Measurements from ENCODE around the gene SINHCAF.
"Not testable (repeated sequence)": the region's sequence is repeated elsewhere in the genome, so short reads cannot be mapped to it uniquely, and the experiment has no call there.

SINHCAF gene

DNA sequence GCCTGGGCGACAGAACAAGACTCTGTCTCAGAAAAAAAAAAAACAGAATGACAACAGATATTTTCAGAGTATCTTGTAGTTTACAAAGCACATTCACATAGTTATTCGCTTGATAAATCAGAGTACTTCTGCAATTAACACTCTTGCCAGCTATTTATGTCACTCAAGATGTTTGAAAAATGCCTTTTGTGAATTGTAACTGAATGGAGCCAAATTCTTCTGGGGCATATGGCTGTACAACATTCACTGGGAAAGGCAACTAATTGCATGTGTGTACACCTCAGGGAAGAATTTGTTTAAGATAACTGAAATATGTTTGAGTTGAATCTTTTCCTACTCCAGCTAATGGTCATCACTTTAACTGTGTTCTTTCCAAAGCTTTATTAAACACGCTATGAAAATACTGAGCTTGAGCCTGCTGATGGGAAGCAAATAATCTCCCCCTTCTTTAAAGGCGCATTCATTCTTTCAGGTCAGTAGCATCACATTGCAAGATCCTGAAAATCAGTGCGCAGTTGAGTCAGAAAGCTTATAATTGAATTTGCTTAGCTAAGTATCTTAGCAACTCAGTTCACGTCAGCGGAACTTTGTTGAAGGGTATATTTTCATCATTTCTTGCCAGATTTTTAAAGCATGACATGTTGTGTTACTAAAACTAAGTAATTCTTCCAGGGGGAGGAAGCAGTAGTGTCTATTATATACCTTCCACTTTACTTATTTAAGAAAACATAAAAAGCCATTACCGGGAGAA lies 66.6 kb downstream of the SINHCAF start:
- Histone ChIP-seq H3K79me2 (ENCODE audit: control insufficient read depth, low read length) (no peaks in the 10 kb centered on the region), H3K36me3 (ENCODE audit: control insufficient read depth, low read length) (no peaks in the 10 kb centered on the region), H3K27me3 (ENCODE audit: control insufficient read depth, low read length) (no peaks in the 10 kb centered on the region), H3K4me1 (ENCODE audit: control insufficient read depth, low read length) (no peaks in the 10 kb centered on the region), H3K4me3 (ENCODE audit: low read length) (no peak overlapping the region), H3F3A (ENCODE audit: control insufficient read depth, insufficient read depth) (peaks cover 3% of the 10 kb centered on the region; the same call in 1 of the 2 replicates), H3K4me2 (ENCODE audit: low read length) (no peak overlapping the region), H3K9me2 (replicated peaks; ENCODE audit: control insufficient read depth, low read length) (no peaks in the 10 kb centered on the region), H3K27ac (ENCODE audit: low read depth, low read length) (no peak overlapping the region), H3K9me3 (ENCODE audit: control insufficient read depth, insufficient read depth, low read length) (no peaks in the 10 kb centered on the region), H4K20me1 (ENCODE audit: control insufficient read depth, insufficient read depth, low read depth, low read length) (no peaks in the 10 kb centered on the region)
- TF ChIP-seq, protein P1, sequence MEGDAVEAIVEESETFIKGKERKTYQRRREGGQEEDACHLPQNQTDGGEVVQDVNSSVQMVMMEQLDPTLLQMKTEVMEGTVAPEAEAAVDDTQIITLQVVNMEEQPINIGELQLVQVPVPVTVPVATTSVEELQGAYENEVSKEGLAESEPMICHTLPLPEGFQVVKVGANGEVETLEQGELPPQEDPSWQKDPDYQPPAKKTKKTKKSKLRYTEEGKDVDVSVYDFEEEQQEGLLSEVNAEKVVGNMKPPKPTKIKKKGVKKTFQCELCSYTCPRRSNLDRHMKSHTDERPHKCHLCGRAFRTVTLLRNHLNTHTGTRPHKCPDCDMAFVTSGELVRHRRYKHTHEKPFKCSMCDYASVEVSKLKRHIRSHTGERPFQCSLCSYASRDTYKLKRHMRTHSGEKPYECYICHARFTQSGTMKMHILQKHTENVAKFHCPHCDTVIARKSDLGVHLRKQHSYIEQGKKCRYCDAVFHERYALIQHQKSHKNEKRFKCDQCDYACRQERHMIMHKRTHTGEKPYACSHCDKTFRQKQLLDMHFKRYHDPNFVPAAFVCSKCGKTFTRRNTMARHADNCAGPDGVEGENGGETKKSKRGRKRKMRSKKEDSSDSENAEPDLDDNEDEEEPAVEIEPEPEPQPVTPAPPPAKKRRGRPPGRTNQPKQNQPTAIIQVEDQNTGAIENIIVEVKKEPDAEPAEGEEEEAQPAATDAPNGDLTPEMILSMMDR (IDR thresholded peaks at IDR 0.05; ENCODE audit: low read depth, low read length, poor library complexity, severe bottlenecking), result no peak
- no peak for TF ChIP-seq EZH2phosphoT487 (IDR thresholded peaks at IDR 0.05; ENCODE audit: borderline replicate concordance, low read length)

DNA sequence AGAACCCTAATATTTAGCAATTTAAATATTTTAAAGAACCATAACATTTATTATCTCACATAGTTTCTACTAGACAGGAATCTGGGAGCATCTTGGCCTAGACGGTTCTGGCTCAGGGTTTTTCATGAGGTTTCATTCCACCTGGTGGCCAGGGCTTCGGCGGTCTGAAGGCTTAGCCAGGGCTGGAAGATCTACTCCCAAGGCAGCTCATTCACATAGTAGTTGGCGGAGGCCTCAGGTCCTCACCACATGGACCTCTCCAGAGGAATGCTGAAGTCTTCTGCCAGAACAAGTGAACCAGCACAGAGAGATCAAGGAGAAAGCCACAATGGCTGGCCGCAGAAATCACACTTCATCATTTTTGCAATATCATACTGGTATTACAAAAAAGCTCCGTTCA lies 68.2 kb downstream of the SINHCAF start:
- Histone ChIP-seq H3K9me3 (ENCODE audit: control insufficient read depth, insufficient read depth, low read length) (no peaks in the 10 kb centered on the region), H3K4me1 (ENCODE audit: control insufficient read depth, low read length) (peaks cover 7% of the 10 kb centered on the region), H3F3A (ENCODE audit: control insufficient read depth, insufficient read depth) (peaks cover 3% of the 10 kb centered on the region; the same call in 1 of the 2 replicates), H3K27ac (ENCODE audit: low read depth, low read length) (no peak overlapping the region), H3K9me2 (replicated peaks; ENCODE audit: control insufficient read depth, low read length) (no peaks in the 10 kb centered on the region), H3K27me3 (ENCODE audit: control insufficient read depth, low read length) (no peaks in the 10 kb centered on the region), H3K4me3 (ENCODE audit: low read length) (no peak overlapping the region), H3K79me2 (ENCODE audit: control insufficient read depth, low read length) (no peaks in the 10 kb centered on the region), H4K20me1 (ENCODE audit: control insufficient read depth, insufficient read depth, low read depth, low read length) (no peaks in the 10 kb centered on the region), H3K4me2 (ENCODE audit: low read length) (no peak overlapping the region), H3K36me3 (ENCODE audit: control insufficient read depth, low read length) (no peaks in the 10 kb centered on the region)
- no peak for TF ChIP-seq EZH2phosphoT487 (IDR thresholded peaks at IDR 0.05; ENCODE audit: borderline replicate concordance, low read length)
- TF ChIP-seq, protein P1 (IDR thresholded peaks at IDR 0.05; ENCODE audit: low read depth, low read length, poor library complexity, severe bottlenecking), result no peak

DNA sequence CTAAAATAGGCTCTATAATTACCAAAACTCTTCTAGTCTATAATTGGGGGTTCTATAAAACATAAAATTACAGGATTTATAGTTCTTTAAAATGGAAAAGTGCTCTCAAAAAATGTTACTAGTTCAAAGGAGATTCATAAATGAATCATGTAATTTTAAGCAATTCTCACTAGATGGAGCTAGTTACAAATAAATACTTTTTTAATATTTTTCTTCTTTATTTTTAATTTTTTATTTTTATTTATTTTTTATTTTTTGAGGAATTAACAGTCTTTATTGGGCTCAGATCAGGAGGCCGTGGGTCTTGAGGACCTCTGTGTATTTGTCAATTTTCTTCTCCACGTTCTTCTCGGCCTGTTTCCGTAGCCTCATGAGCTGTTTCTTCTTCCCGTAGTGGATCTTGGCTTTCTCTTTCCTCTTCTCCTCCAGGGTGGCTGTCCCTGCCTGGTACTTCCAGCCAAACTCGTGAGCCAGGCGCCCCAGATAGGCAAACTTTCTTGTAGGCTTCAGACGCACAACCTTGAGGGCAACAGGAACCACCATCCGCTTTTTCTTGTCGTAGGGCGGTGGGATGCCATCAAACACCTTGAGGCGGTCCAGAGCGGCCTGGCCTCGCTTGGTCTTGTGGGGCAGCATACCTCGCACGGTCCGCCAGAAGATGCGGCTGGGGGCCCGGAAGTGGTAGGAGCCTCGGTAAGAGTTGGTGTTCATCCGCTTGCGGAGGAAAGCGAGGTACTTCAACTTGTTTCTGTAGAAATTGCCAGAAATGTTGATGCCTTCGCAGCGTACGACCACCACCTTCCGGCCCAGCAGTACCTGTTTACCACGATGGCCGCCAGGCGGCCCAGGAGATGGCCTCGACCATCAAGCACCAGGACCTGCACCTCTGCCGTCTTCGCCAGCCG lies 74.0 kb downstream of the SINHCAF start:
- H4K20me1 ChIP-seq (ENCODE audit: control insufficient read depth, insufficient read depth, low read depth, low read length); H3F3A ChIP-seq (ENCODE audit: control insufficient read depth, insufficient read depth); H3K36me3 ChIP-seq (ENCODE audit: control insufficient read depth, low read length); H3K4me3 ChIP-seq (ENCODE audit: low read length); H3K27me3 ChIP-seq (ENCODE audit: control insufficient read depth, low read length); H3K27ac ChIP-seq (ENCODE audit: low read depth, low read length); H3K9me3 ChIP-seq (ENCODE audit: control insufficient read depth, insufficient read depth, low read length); H3K79me2 ChIP-seq (ENCODE audit: control insufficient read depth, low read length); H3K4me1 ChIP-seq (ENCODE audit: control insufficient read depth, low read length); H3K9me2 ChIP-seq (replicated peaks; ENCODE audit: control insufficient read depth, low read length); H3K4me2 ChIP-seq (ENCODE audit: low read length): not testable (repeated sequence)

DNA sequence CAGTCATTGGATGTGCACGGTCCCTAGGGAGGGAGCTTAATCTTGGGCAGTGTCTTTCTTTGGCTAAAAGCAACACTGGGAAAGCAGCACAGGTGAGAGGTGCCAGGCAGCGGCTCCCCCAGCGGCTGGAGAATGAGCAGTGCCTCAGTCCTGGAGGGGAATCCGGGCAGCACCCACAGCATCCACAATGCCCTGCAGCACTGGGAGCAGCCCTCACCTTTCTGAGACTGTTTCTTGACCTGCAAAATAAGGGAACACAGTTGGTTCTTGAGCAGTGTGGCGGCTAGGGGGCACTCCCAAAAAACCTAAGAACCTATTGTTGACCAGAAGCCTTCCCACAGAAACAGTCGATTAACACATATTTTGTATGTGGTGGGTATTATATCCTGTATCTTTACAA lies 75.8 kb downstream of the SINHCAF start:
- H3K4me1 ChIP-seq (ENCODE audit: control insufficient read depth, low read length), result peaks cover 7% of the 10 kb centered on the region
- no peak overlapping the region for H3K4me3 ChIP-seq (ENCODE audit: low read length)
- H4K20me1 ChIP-seq (ENCODE audit: control insufficient read depth, insufficient read depth, low read depth, low read length), result no peaks in the 10 kb centered on the region
- H3K27ac ChIP-seq (ENCODE audit: low read depth, low read length), result no peak overlapping the region
- TF ChIP-seq EZH2phosphoT487 (IDR thresholded peaks at IDR 0.05; ENCODE audit: borderline replicate concordance, low read length), result no peak
- TF ChIP-seq, protein P1 (IDR thresholded peaks at IDR 0.05; ENCODE audit: low read depth, low read length, poor library complexity, severe bottlenecking), result no peak
- no peaks in the 10 kb centered on the region for H3K79me2 ChIP-seq (ENCODE audit: control insufficient read depth, low read length)
- H3K36me3 ChIP-seq (ENCODE audit: control insufficient read depth, low read length), result no peaks in the 10 kb centered on the region
- H3K27me3 ChIP-seq (ENCODE audit: control insufficient read depth, low read length), result no peaks in the 10 kb centered on the region
- H3K4me2 ChIP-seq (ENCODE audit: low read length), result no peak overlapping the region
- no peaks in the 10 kb centered on the region for H3K9me3 ChIP-seq (ENCODE audit: control insufficient read depth, insufficient read depth, low read length)
- H3F3A ChIP-seq (ENCODE audit: control insufficient read depth, insufficient read depth), result no peaks in the 10 kb centered on the region; the same call in 1 of the 2 replicates
- no peaks in the 10 kb centered on the region for H3K9me2 ChIP-seq (replicated peaks; ENCODE audit: control insufficient read depth, low read length)
